NB4 (cell line): Measurements from ENCODE around the gene MAP3K4.

ENCODE experiments used
- DNase-seq: peaks from one replicate; pipeline ENCODE4 v3.0.0; 2010; ENCODE audit warnings: low read depth
- H3K4me3 ChIP-seq: one replicate; pipeline ENCODE4 v1.5.1; 2011; ENCODE audit warnings: mild to moderate bottlenecking, low read depth, low read length, moderate library complexity
- MYC ChIP-seq: IDR thresholded peaks from 2 replicates; pipeline ENCODE4 v1.6.1; 2011; ENCODE audit warnings: low read depth, low read length
- POLR2A ChIP-seq: IDR thresholded peaks from 2 replicates; pipeline ENCODE4 v1.6.1; 2011; ENCODE audit warnings: mild to moderate bottlenecking; ENCODE audit not compliant: insufficient read length; ENCODE audit errors: extremely low read depth
- TF ChIP-seq, protein P1 (sequence below): IDR thresholded peaks from 2 replicates; pipeline ENCODE4 v1.6.1; 2011; ENCODE audit warnings: low read depth, low read length
- TF ChIP-seq, protein P2 (sequence below): IDR thresholded peaks from one replicate; pipeline ENCODE4 v1.5.1; 2012; ENCODE audit warnings: low read depth, low read length

Gene MAP3K4

DNA sequence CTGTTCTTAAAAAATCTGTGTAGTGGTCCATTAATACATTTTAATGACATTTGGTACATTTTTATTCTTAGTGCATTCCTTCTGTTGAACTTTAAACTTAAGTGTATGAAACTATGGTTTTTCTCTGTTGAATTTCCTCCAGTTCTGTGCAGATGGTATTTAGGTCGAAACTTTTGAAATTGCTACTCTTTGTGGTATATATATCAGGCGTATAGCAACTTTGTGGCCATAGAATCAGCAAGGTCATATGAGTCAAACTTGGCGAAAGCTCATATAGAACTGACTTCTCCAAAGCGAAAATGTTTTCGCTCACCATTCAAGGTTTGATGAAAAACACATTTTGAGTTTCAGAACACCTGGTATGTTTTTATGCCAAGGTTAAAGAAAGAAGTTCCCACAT lies 93.7 kb downstream of the MAP3K4 start:
- TF ChIP-seq, protein P1, sequence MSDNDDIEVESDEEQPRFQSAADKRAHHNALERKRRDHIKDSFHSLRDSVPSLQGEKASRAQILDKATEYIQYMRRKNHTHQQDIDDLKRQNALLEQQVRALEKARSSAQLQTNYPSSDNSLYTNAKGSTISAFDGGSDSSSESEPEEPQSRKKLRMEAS, result no peak
- TF ChIP-seq, protein P2, sequence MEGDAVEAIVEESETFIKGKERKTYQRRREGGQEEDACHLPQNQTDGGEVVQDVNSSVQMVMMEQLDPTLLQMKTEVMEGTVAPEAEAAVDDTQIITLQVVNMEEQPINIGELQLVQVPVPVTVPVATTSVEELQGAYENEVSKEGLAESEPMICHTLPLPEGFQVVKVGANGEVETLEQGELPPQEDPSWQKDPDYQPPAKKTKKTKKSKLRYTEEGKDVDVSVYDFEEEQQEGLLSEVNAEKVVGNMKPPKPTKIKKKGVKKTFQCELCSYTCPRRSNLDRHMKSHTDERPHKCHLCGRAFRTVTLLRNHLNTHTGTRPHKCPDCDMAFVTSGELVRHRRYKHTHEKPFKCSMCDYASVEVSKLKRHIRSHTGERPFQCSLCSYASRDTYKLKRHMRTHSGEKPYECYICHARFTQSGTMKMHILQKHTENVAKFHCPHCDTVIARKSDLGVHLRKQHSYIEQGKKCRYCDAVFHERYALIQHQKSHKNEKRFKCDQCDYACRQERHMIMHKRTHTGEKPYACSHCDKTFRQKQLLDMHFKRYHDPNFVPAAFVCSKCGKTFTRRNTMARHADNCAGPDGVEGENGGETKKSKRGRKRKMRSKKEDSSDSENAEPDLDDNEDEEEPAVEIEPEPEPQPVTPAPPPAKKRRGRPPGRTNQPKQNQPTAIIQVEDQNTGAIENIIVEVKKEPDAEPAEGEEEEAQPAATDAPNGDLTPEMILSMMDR, result no peak
- TF ChIP-seq POLR2A, result no peak
- no peak for TF ChIP-seq MYC
- no peak for DNase-seq
- no peak overlapping the region for H3K4me3 ChIP-seq

DNA sequence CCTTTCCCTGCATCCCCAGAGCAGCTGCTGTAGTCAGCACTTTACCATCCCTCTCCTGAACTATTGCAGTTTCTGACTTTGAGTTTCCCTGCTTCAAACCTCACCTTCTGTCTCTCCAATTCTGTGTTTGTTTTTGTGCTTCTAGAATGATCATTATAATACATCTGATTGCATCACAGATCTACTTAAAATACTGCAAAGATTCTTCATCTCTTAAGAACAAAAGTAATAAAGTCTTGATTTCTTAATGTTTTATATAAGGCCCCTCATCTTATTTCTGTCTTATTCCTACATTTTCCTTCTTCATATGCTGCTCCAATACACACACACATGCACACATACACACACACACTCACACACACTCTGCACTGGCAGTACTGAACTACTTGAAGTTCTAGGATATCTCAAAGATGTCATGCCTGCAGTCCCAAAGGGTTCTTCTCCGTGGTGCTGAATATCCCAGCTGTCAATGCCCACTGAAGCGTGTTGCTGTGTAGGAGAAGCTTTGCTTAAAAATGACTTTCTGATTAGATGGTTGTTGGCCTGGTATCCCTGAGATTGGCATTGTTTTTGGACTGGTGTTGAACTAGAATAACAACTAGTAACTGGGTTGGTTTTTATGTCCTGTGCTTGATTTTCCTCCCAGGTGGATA lies 97.2 kb downstream of the MAP3K4 start:
- no peak overlapping the region for H3K4me3 ChIP-seq
- peak; percentile 21 for DNase-seq
- TF ChIP-seq POLR2A (no peak), MYC (no peak)
- TF ChIP-seq, protein P1, result 0 out of 2 replicates have a peak, but pooled peaks have one; percentile 26
- TF ChIP-seq, protein P2, result no peak

DNA sequence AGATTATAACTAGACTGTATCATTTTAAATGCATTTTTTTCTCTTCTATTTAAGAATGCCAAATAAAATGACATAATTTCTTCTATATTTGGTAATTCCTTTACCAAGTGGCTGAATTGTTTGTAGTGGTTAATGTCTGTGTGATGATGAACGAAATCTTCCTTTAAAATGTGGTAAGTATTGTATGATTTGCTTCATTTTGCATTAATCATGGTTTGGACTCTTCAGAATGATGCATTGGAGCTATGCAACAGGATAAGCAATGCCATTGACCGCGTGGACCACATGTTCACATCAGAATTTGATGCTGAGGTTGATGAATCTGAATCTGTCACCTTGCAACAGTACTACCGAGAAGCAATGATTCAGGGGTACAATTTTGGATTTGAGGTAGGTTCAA lies 99.6 kb downstream of the MAP3K4 start:
- no peak for DNase-seq
- TF ChIP-seq, protein P1, result no peak
- TF ChIP-seq, protein P2, result no peak
- H3K4me3 ChIP-seq, result no peak overlapping the region

DNA sequence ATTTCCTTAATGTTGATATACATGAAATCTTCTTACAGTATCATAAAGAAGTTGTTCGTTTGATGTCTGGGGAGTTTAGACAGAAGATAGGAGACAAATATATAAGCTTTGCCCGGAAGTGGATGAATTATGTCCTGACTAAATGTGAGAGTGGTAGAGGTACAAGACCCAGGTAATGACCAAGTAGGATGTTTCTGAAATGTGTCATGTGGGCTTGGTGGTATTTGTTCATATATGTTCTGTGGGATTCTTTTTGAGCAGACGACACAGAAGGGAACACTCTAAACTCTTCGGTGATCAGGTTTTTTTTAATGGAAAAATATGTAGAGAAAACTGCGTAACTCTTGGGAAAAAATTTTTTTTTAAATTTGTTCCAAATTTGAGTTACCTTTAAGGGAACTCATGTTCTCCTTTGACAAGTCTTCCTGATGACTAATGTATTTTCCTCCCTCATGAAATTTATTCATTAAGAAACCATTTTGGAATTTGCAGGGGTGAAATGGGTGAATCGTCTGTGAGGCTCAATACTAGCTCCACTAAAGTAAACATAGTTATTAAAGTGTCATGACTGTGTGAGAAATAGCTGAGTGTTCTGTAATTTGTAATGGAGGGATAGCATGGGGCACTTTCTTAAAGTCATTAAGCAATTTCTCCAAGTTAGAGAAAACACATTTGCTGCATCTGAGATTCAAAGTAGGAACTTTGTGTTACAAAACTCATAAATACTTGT lies 100.6 kb downstream of the MAP3K4 start:
- no peak for DNase-seq
- no peak for TF ChIP-seq POLR2A
- TF ChIP-seq, protein P1, result no peak
- TF ChIP-seq, protein P2, result no peak
- no peak for TF ChIP-seq MYC
- no peak overlapping the region for H3K4me3 ChIP-seq

DNA sequence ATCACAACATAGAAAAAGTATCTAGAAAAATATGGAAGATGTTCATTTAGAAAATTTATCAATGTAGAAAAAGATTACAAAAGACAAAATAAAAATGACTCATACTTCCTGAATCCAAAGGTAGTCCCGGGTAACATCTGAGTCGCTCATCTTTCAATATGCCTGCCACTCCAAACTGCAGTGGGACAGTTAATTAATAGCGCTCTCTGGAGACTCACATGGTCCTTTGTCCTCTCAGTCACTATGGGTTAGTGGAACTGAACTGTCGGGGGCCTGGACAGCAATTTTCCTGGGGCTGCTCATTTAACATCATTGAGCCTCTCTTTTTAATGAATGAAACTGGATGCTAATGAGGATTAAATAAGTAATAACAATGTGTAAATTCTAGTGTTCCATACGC lies 103.4 kb downstream of the MAP3K4 start:
- DNase-seq, result peak; percentile 35
- TF ChIP-seq, protein P2, result no peak
- TF ChIP-seq POLR2A (no peak), MYC (no peak)
- TF ChIP-seq, protein P1, result no peak

More for the DNA sequence above, 103.4 kb downstream of the MAP3K4 start:
- no peak overlapping the region for H3K4me3 ChIP-seq
